Putamen (tissue), 1 donor: Measurements from ENCODE around the gene HPD.

Experiments
- DNase-seq: peaks from one replicate; pipeline ENCODE4 v3.0.0-alpha.2; 2016; ENCODE audit warnings: low spot score

The HPD gene

DNA sequence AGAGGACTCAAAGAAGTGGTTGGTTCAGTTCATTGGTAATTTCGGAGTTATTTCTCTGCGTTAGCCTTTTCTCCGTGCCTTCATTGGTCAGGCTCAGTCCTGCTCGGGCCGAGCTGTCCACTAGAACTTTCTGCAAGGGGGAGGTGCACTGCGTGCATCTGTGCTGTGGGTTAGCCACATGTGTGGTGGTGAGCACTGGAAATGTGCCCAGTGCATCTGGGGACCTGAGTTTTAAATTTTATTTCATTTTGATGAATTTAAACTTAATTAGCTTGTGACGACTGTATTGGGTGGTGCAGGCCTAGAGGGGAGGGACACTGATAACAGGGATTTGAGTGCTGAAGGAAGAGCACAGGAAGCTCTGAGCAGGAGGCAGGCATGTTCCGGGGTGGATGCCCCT lies 30.4 kb downstream of the HPD start:
- no peak for DNase-seq

- no peak for DNase-seq
These were observed 31.1 kb downstream of the HPD start for GRCh38 chr12:121827351-121828099.

- DNase-seq, result no peak
These were observed 32.1 kb downstream of the HPD start for GRCh38 chr12:121826318-121827150.

- DNase-seq, result no peak
These were observed 33.6 kb downstream of the HPD start for GRCh38 chr12:121825041-121825523.

GRCh38 chr12:121823727-121824115 lies 34.9 kb downstream of the HPD start:
- DNase-seq, result no peak

GRCh38 chr12:121823101-121823726 lies 35.4 kb downstream of the HPD start:
- DNase-seq, result no peak

DNA sequence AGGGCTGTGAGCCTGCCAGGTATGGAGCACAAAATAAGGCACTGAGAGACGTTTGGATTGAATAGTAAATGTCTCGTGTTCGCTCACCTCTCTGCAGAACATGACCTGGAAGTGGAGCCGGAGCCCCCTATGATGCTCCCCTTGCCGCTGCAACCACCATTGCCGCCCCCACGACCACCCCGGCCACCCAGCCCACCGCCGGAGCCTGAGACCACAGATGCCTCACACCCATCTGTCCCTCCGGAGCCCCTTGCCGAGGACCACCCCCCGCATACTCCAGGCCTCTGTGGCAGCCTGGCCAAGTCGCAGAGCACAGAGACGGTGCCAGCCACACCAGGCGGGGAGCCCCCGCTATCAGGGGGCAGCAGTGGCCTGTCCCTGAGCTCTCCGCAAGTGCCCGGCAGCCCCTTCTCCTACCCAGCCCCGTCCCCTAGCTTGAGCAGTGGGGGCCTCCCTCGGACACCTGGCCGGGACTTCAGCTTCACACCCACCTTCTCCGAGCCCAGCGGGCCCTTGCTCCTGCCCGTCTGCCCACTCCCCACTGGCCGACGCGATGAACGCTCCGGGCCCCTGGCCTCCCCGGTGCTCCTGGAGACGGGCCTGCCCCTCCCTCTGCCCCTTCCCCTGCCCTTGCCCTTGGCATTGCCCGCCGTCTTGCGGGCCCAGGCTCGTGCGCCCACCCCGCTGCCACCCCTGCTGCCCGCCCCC lies 36.1 kb downstream of the HPD start:
- no peak for DNase-seq

- no peak for DNase-seq
These were observed 38.6 kb downstream of the HPD start for GRCh38 chr12:121820056-121820455.

GRCh38 chr12:121819212-121819949 lies 39.3 kb downstream of the HPD start:
- no peak for DNase-seq

GRCh38 chr12:121817648-121818043 lies 41.0 kb downstream of the HPD start:
- DNase-seq, result no peak

DNA sequence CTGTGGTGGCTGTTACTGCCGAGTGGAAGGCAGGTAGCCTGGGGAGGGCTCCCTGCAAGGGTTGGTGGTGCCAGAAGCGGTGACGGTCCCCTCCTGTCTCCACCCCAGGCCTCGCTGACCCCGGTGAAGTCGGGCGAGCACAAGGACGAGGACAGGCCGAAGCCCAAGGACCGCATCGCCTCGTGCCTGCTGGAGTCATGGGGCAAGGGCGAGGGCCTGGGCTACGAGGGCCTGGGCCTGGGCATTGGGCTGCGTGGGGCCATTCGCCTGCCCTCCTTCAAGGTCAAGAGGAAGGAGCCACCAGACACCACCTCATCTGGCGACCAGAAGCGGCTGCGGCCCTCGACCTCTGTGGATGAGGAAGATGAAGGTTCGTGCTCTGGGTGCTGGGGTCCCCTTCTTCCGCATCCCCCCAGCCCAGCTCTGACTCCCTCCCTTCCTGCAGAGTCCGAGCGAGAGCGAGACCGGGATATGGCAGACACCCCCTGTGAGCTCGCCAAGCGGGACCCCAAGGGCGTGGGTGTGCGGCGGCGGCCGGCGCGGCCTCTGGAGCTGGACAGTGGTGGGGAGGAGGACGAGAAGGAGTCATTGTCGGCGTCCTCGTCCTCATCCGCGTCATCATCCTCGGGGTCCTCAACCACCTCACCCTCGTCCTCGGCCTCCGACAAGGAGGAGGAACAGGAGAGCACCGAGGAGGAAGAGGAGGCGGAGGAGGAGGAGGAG lies 41.6 kb downstream of the HPD start:
- DNase-seq, result no peak

DNA sequence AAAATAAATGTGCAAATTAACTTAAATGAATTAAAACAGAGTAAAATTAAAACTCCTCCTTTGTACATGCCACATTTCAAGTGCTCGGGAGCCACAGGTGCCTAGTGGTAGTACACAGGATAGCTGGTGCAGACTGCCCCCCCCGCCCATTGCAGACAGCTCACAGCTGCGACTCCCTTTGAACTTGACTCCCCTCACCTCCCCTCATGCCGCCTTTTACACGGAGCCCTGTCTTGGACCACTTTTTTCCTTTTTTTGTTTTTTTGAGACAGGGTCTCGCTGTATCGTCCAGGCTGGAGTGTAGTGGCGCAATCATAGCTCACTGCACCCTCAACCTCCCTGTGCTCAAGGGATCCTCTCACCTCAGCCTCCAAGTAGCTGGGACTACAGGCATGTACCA lies 43.4 kb downstream of the HPD start:
- DNase-seq, result no peak

GRCh38 chr12:121814429-121815119 lies 44.1 kb downstream of the HPD start:
- no peak for DNase-seq

- no peak for DNase-seq
These were observed 44.7 kb downstream of the HPD start for GRCh38 chr12:121813951-121814350.

- no peak for DNase-seq
These were observed 45.5 kb downstream of the HPD start for GRCh38 chr12:121812921-121813896.

DNA sequence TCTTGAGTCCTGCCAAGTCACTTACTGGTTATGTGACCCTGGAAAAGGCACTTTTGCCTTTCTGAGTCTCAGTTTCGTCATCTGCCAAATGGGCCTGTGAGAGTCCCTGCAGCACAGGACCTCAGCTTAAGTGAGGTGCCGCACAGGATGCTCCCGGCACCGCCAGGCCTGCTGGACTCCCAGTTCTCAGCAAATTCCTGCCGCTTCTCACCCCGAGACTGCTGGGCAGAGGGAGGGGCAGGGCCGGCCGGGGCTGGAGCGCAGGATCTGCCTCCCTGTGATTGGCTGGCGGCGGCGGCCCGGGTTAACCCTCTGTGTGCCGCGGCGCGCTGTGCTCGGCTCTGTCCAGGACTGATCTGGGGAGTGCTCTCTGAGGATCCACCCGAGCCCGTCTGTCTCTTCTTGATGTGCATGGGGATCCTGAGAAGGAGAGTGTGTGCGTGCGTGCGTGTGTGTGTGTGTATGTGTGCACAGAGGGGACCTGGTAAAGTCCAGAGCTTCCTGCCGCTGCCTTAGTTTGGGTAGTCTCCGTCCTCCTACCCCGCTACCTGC lies 46.3 kb downstream of the HPD start:
- no peak for DNase-seq

DNA sequence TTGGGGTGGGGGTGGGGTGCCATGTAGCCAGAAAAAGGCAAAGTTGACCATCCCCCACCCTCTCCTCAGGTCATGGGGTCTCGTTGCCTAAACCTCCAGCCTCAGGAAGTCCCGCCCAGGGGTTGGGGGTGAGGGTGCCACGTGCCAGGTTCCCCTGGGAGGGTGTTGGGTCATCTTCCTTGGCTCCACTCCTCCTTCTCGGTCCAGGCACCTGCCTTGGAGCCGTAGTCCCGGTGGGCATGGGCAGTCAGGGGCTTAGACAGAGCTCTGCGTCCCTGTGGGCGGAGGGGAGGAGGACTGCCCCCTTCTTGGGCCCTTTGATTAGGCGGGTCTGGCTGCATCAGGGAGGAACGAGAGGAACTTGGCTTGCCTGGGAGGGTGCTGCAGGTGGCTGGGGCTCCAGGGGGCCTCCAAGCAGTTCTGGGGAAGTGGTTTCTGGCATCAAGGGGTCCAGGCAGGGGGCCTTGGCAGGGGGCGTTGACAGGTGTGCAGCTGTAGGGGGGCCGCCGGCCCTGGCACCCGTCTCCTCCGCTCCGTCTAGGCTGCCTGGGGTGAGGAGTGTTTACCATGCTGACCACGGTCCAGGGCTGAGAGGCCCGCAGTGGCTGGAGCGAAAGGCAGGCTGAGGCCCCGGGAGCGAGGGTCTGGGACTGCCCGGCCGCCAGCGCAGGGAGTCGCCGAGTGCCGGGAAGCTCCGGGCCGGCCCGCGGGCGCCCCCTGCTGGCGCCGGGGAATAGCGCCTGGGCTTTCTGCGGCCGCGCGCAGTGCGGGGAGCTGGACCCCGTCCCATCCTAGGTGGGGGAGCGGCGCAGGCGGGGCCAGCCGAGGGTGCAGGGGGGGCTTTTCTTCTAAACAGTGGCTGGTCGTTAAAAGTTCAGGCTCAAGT lies 47.0 kb downstream of the HPD start:
- DNase-seq, result peak; percentile 49
